Stimulated activated effector memory CD8-positive, alpha-beta T cell treated with anti-CD3 and anti-CD28 coated beads, Interleukin-12 subunit alpha, Interleukin-12 subunit beta, amount 100 ng/mL, for 72 hours (primary cell): ENCODE results near the gene SEMA5A.

Source experiments
- ATAC-seq: fragments of 150-1000 bp; cut with Tn5 transposase; 2 replicates; pipeline ENCODE4 v1.10.0; 2021
- DNase-seq, 2 donors: peaks; one replicate each; pipeline ENCODE4 v3.0.0; 2021 to 2022; ENCODE audit warnings: low spot score in 2 of 2
- H3K27ac Mint-ChIP-seq: one replicate; pipeline ENCODE4 v1.8.0; 2022; ENCODE audit warnings: mild to moderate bottlenecking, mixed read lengths
- H3K36me3 Mint-ChIP-seq: one replicate; pipeline ENCODE4 v1.8.0; 2022; ENCODE audit warnings: mild to moderate bottlenecking, mixed read lengths
- H3K4me1 Mint-ChIP-seq: one replicate; pipeline ENCODE4 v1.8.0; 2022; ENCODE audit warnings: mixed read lengths
- H3K4me3 Mint-ChIP-seq: one replicate; pipeline ENCODE4 v1.8.0; 2022; ENCODE audit warnings: mild to moderate bottlenecking, mixed read lengths
- H3K9me3 Mint-ChIP-seq: one replicate; pipeline ENCODE4 v1.8.0; 2022; ENCODE audit warnings: mixed read lengths

SEMA5A gene

GRCh38 chr5:9054821-9055589, 490.9 kb downstream of the SEMA5A start:
- ATAC-seq (no peak), DNase-seq (no peak)
- H3K27ac Mint-ChIP-seq: no peak overlapping the region
- H3K36me3 Mint-ChIP-seq: no peaks in the 10 kb centered on the region
- H3K4me3 Mint-ChIP-seq: no peak overlapping the region
- peaks cover 5% of the 10 kb centered on the region for H3K9me3 Mint-ChIP-seq
- no peaks in the 10 kb centered on the region for H3K4me1 Mint-ChIP-seq

DNA sequence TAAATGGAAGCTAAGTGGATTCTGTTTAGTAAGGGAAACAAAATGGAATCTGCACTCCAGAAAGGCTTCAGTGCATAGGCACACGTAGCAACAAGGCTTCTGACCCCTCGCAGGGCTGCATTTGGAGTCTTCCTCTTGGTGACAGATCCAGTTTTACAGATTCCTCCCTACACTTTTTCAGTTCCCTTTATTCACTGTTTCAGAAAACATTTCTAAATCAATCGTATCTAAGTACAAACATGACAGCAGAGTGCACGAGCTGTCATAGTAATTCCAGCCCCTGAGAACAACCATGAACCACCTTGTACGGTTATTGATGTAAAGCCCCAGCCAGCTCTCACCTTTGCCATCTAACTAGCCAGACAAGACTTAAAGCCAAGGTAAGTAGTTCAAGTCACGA, 491.6 kb downstream of the SEMA5A start:
- no peaks in the 10 kb centered on the region for H3K36me3 Mint-ChIP-seq
- peaks cover 5% of the 10 kb centered on the region for H3K9me3 Mint-ChIP-seq
- DNase-seq (no peak), ATAC-seq (no peak)
- H3K27ac Mint-ChIP-seq: no peak overlapping the region
- no peak overlapping the region for H3K4me3 Mint-ChIP-seq
- no peaks in the 10 kb centered on the region for H3K4me1 Mint-ChIP-seq

GRCh38 chr5:9052421-9052820, 493.5 kb downstream of the SEMA5A start:
- Mint-ChIP-seq H3K4me1 (no peaks in the 10 kb centered on the region), H3K27ac (no peak overlapping the region), H3K4me3 (no peak overlapping the region), H3K36me3 (no peaks in the 10 kb centered on the region), H3K9me3 (peaks cover 3% of the 10 kb centered on the region)
- DNase-seq (no peak), ATAC-seq (no peak)

DNA sequence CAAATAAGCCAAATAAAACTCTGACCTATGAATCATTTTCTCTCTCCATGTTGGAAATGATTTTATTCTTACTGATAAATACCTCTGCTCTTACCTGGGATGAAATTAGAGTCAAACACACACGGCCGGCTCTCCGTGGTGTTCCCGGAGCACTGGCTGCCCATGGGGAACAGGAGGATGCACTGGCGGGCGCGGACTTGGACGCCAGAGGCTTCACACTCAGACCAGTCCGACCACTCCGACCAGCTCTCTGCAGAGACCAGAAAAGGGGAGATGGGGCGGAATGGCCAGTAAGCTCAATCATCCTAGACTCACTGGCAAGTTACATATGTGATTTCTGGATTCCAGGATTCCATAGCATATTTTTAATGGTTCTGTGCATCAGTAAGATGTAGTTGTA, 494.1 kb downstream of the SEMA5A start:
- Mint-ChIP-seq H3K36me3 (no peaks in the 10 kb centered on the region), H3K4me3 (no peak overlapping the region), H3K27ac (no peak overlapping the region), H3K4me1 (no peaks in the 10 kb centered on the region), H3K9me3 (peaks cover 6% of the 10 kb centered on the region)
- DNase-seq: no peak
- ATAC-seq: no peak

GRCh38 chr5:9047932-9048331, 497.9 kb downstream of the SEMA5A start:
- peaks cover 8% of the 10 kb centered on the region for H3K9me3 Mint-ChIP-seq
- no peaks in the 10 kb centered on the region for H3K36me3 Mint-ChIP-seq
- no peaks in the 10 kb centered on the region for H3K4me1 Mint-ChIP-seq
- no peak overlapping the region for H3K4me3 Mint-ChIP-seq
- H3K27ac Mint-ChIP-seq: no peak overlapping the region
- ATAC-seq: no peak
- no peak for DNase-seq

DNA sequence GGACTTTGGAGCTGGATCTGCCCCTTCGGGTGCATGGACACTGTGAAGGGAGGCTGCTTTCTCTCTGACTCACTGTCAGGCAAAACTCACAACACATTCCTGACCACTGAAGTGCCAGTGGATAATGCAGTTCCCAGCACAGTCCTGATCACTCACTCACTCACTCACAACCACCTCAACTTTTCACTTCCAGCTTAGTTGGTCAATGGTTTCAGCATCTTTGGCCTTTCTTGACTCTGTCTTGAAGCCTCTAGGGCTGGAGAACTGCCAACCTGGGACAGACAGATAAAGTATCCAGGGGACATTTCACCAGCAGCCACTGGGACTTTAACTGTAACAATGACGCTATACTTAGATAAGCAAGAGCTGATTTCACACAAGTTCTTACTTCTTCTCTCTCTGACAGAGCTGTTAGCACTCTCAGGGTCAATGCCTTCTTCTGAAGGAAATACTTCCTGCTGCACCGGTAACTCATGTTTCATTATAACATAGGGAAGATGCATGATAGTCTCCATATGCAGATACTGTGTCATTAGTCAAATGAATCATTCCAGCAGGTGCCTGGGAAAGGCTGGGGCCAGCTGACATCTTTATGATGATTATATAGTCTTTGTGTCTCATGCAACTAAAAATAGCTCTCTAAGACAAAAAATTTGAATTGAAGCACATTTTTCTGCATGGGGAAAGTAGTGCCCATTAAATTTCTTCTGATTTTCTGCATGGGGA, 499.0 kb downstream of the SEMA5A start:
- DNase-seq (no peak), ATAC-seq (no peak)
- H3K4me1 Mint-ChIP-seq: no peaks in the 10 kb centered on the region
- no peaks in the 10 kb centered on the region for H3K36me3 Mint-ChIP-seq
- no peak overlapping the region for H3K27ac Mint-ChIP-seq
- no peak overlapping the region for H3K4me3 Mint-ChIP-seq
- peaks cover 8% of the 10 kb centered on the region for H3K9me3 Mint-ChIP-seq

GRCh38 chr5:9045946-9046345, 499.9 kb downstream of the SEMA5A start:
- Mint-ChIP-seq H3K36me3 (no peaks in the 10 kb centered on the region), H3K4me1 (no peaks in the 10 kb centered on the region), H3K4me3 (no peak overlapping the region), H3K9me3 (peaks cover 8% of the 10 kb centered on the region), H3K27ac (no peak overlapping the region)
- DNase-seq (no peak), ATAC-seq (no peak)

- H3K27ac Mint-ChIP-seq: no peak overlapping the region
- H3K4me1 Mint-ChIP-seq: no peaks in the 10 kb centered on the region
- ATAC-seq (no peak), DNase-seq (no peak)
- no peak overlapping the region for H3K4me3 Mint-ChIP-seq
- no peaks in the 10 kb centered on the region for H3K36me3 Mint-ChIP-seq
- peaks cover 15% of the 10 kb centered on the region for H3K9me3 Mint-ChIP-seq
These were observed 503.6 kb downstream of the SEMA5A start for GRCh38 chr5:9042241-9042640.

DNA sequence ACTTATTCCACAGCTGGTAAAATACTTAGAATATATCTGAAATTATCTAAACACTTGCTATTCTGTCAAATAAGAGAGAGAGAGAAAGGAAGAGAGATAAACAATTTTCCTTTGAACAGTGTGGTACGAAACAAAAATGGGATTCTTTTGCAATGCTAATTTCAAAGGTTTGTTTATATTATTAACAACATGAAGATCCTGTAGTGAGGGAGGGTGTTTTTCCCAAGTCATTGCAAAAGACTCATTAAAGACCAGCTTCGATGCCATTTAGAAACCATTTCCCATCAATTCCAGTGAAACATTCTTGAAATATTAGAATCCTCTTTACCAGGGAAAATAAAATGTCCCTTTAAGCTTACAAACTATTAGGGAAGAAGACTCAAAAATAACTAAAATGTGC, 505.4 kb downstream of the SEMA5A start:
- H3K36me3 Mint-ChIP-seq: no peaks in the 10 kb centered on the region
- DNase-seq (no peak), ATAC-seq (no peak)
- H3K9me3 Mint-ChIP-seq: peaks cover 10% of the 10 kb centered on the region
- no peak overlapping the region for H3K4me3 Mint-ChIP-seq
- no peak overlapping the region for H3K27ac Mint-ChIP-seq
- H3K4me1 Mint-ChIP-seq: no peaks in the 10 kb centered on the region

DNA sequence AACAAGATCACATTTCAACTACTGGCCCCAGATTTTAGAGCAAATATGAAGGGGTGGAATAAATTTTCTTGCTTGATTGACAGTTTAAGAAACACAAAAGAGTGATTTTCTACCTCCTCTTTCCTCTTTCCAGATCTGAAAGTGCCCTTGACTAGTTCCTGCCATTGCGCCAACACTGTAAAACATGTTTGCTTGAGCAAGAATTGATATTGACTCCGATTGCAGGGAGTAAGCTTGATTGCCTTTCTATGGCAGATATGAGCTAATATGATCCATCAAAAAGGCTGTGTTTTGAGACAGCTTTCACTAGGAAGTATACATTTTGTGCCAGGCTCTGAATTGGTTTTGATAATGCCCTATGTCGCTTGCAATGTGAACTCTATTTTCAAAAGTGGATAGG, 508.8 kb downstream of the SEMA5A start:
- ATAC-seq (no peak), DNase-seq (no peak)
- H3K4me1 Mint-ChIP-seq: no peaks in the 10 kb centered on the region
- H3K36me3 Mint-ChIP-seq: no peaks in the 10 kb centered on the region
- H3K4me3 Mint-ChIP-seq: no peak overlapping the region
- H3K27ac Mint-ChIP-seq: no peak overlapping the region
- H3K9me3 Mint-ChIP-seq: peaks cover 10% of the 10 kb centered on the region

DNA sequence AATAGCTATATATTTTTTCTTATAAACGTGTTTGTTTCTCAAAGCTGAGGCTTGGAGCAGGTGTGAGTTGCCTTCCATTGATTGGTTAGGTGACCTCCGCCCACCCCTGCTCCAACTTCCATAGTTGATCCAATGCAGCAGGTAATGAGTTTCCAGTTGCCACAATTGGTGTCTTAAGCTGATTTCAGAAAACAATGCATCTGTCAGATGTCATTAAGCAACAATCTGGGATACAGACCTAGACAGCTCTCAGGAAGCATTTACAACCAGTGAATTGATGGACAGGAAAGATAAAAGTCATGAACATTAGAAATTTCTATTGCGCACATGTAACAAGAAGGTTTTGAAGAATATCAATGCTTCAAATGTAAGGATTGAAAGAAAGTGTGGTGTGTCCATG, 510.5 kb downstream of the SEMA5A start:
- Mint-ChIP-seq H3K9me3 (peaks cover 12% of the 10 kb centered on the region), H3K4me1 (no peaks in the 10 kb centered on the region), H3K4me3 (no peak overlapping the region), H3K36me3 (no peaks in the 10 kb centered on the region), H3K27ac (no peak overlapping the region)
- DNase-seq (no peak), ATAC-seq (no peak)

DNA sequence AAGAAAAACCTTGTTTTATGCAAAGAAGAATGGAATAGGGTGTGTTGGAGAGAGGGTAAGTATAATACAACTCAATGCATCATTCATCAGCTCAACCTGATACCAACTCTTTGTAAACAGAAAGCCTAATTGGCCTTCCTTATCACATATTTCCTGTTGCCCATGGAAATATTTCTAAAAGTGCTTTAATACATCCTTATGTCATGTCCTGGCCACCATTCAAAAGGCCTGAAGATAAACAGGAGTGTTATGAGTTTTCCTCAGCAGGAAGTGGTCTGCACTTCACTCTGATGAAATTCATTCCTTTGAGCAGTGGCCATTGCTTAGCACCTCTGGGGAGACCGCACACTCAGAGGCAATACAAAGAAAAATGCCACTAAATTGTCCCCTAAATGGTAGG, 511.2 kb downstream of the SEMA5A start:
- H3K36me3 Mint-ChIP-seq: no peaks in the 10 kb centered on the region
- H3K27ac Mint-ChIP-seq: no peak overlapping the region

DNA sequence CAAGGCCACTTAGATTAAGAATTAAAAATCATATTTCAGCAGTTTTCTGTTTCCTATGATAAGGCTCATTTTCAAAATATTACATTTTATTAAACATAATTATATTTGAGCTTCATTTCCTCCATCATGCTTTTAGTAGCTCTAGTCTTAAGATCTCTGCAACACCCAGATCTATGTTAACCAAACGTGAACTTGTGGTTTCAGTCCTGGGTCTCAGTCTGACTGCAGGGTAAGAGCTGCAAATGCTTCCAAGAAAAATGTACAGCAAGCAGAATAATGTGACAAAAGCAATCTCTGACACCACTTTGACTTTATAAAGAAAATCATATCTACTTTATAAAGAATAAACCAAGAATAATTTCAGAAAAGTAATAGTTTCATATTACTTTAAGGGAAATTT, 512.4 kb downstream of the SEMA5A start:
- peaks cover 8% of the 10 kb centered on the region for H3K9me3 Mint-ChIP-seq
- H3K36me3 Mint-ChIP-seq: no peaks in the 10 kb centered on the region
- no peaks in the 10 kb centered on the region for H3K4me1 Mint-ChIP-seq
- DNase-seq (no peak), ATAC-seq (no peak)
- no peak overlapping the region for H3K27ac Mint-ChIP-seq
- H3K4me3 Mint-ChIP-seq: no peak overlapping the region

More for the DNA sequence above, 511.2 kb downstream of the SEMA5A start:
- H3K9me3 Mint-ChIP-seq: peaks cover 9% of the 10 kb centered on the region
- DNase-seq (no peak), ATAC-seq (no peak)
- H3K4me3 Mint-ChIP-seq: no peak overlapping the region
- no peaks in the 10 kb centered on the region for H3K4me1 Mint-ChIP-seq

DNA sequence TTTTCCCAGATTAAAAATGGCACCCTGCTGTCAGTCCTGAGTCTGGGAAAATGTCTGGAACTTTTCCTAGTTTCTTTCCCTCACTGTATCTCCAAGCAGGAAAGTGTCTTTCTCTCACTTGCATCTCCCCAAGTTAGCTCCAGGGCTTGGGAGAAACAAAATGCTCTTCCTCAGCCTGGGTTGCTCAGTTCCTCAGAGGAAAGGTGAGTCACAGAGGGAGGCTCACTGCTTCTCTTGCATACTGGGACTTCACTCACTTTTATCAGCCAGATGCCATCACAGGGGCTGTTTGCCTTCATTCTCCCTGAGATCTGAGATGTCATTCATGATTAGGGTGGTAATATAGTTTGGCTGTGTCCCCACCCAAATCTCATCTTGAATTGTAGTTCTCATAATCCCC, 519.9 kb downstream of the SEMA5A start:
- Mint-ChIP-seq H3K27ac (no peak overlapping the region), H3K4me1 (no peaks in the 10 kb centered on the region), H3K9me3 (peaks cover 30% of the 10 kb centered on the region), H3K36me3 (no peaks in the 10 kb centered on the region), H3K4me3 (no peak overlapping the region)
- ATAC-seq: no peak
- no peak for DNase-seq

GRCh38 chr5:9020996-9021395, 524.9 kb downstream of the SEMA5A start:
- Mint-ChIP-seq H3K4me3 (no peak overlapping the region), H3K9me3 (peaks cover 18% of the 10 kb centered on the region), H3K36me3 (no peaks in the 10 kb centered on the region), H3K4me1 (no peaks in the 10 kb centered on the region), H3K27ac (no peak overlapping the region)
- ATAC-seq (no peak), DNase-seq (no peak)

- ATAC-seq (no peak), DNase-seq (no peak)
- Mint-ChIP-seq H3K27ac (no peak overlapping the region), H3K36me3 (no peaks in the 10 kb centered on the region), H3K4me3 (no peak overlapping the region), H3K9me3 (peaks cover 7% of the 10 kb centered on the region), H3K4me1 (no peaks in the 10 kb centered on the region)
These were observed 530.0 kb downstream of the SEMA5A start for GRCh38 chr5:9015937-9016270.
